SK-N-MC (cell line): ENCODE measurements around the gene BIRC2.
"Not testable (repeated sequence)": the region's sequence is repeated elsewhere in the genome, so short reads cannot be mapped to it uniquely, and the experiment has no call there.

Source experiments
- DNase-seq: peaks from one replicate; pipeline ENCODE4 v3.0.0-alpha.2; 2011; ENCODE audit warnings: low read depth, low spot score
- H3K27ac ChIP-seq: fragments of 200-600 bp; sonication (generic); 2 replicates; pipeline ENCODE4 v1.5.1; 2016; ENCODE audit warnings: mixed run types
- H3K36me3 ChIP-seq: fragments of 200-600 bp; sonication (generic); 2 replicates; pipeline ENCODE4 v1.6.1; 2017; ENCODE audit warnings: antibody characterized with exemption, low read length, mixed read lengths; ENCODE audit not compliant: insufficient read depth
- H3K4me3 ChIP-seq: fragments of 200-600 bp; sonication (generic); 2 replicates; pipeline ENCODE4 v1.5.1; 2016
- H3K9ac ChIP-seq: fragments of 200-600 bp; sonication (generic); 2 replicates; pipeline ENCODE4 v1.8.0; 2017; ENCODE audit warnings: mixed run types, mixed read lengths; ENCODE audit not compliant: insufficient read length
- H3K9me3 ChIP-seq: fragments of 200-600 bp; sonication (generic); 2 replicates; pipeline ENCODE4 v1.6.1; 2017; ENCODE audit warnings: low read depth, mild to moderate bottlenecking, antibody characterized with exemption, low read length, moderate library complexity, mixed read lengths
- EZH2 ChIP-seq: fragments of 200-600 bp; sonication (generic); IDR thresholded peaks from one replicate; pipeline ENCODE4 v1.6.1; 2017; ENCODE audit warnings: antibody characterized with exemption
- FOXP2 ChIP-seq: optimal IDR thresholded peaks from 2 replicates; pipeline ENCODE3; 2011; ENCODE audit warnings: mild to moderate bottlenecking, moderate library complexity; ENCODE audit not compliant: insufficient read depth; ENCODE audit errors: extremely low read length, control extremely low read depth
- POLR2AphosphoS5 ChIP-seq: IDR thresholded peaks from 2 replicates; pipeline ENCODE4 v1.6.1; 2012; ENCODE audit warnings: mild to moderate bottlenecking, low read depth, low read length, borderline replicate concordance

Gene BIRC2

GRCh38 chr11:102359372-102359771 is 12.4 kb downstream of the BIRC2 start:
- Histone ChIP-seq H3K4me3 (no peak overlapping the region), H3K9ac (no peak overlapping the region), H3K27ac (no peak overlapping the region), H3K36me3 (peaks cover 50% of the 10 kb centered on the region), H3K9me3 (peaks cover 4% of the 10 kb centered on the region; the same call in 1 of the 2 replicates)
- DNase-seq: no peak
- TF ChIP-seq POLR2AphosphoS5 (no peak), EZH2 (no peak), FOXP2 (no peak)

- Histone ChIP-seq H3K36me3 (peaks cover 43% of the 10 kb centered on the region), H3K9ac (no peak overlapping the region), H3K27ac (no peak overlapping the region), H3K9me3 (0 out of 2 replicates have a peak, but pooled peaks cover 3% of the 10 kb centered on the region), H3K4me3 (no peak overlapping the region)
- TF ChIP-seq FOXP2 (no peak), POLR2AphosphoS5 (no peak), EZH2 (no peak)
- no peak for DNase-seq
Observed at GRCh38 chr11:102360681-102361080, 13.7 kb downstream of the BIRC2 start.

GRCh38 chr11:102361086-102362031 is 14.3 kb downstream of the BIRC2 start:
- TF ChIP-seq EZH2: no peak
- no peak for TF ChIP-seq FOXP2
- TF ChIP-seq POLR2AphosphoS5: no peak
- no peak for DNase-seq
- H3K4me3 ChIP-seq: no peak overlapping the region
- H3K36me3 ChIP-seq: peaks cover 43% of the 10 kb centered on the region
- H3K9ac ChIP-seq: no peak overlapping the region
- no peak overlapping the region for H3K27ac ChIP-seq
- no peaks in the 10 kb centered on the region for H3K9me3 ChIP-seq

GRCh38 chr11:102364991-102365390 is 18.0 kb downstream of the BIRC2 start:
- no peak overlapping the region for H3K9ac ChIP-seq
- no peaks in the 10 kb centered on the region for H3K9me3 ChIP-seq
- DNase-seq: no peak
- no peak overlapping the region for H3K27ac ChIP-seq
- no peak overlapping the region for H3K4me3 ChIP-seq
- TF ChIP-seq POLR2AphosphoS5 (no peak), EZH2 (no peak), FOXP2 (no peak)
- peaks cover 37% of the 10 kb centered on the region for H3K36me3 ChIP-seq

- peaks cover 25% of the 10 kb centered on the region for H3K36me3 ChIP-seq
- H3K9ac ChIP-seq: no peak overlapping the region
- no peaks in the 10 kb centered on the region for H3K9me3 ChIP-seq
- DNase-seq: no peak
- H3K27ac ChIP-seq: no peak overlapping the region
- no peak overlapping the region for H3K4me3 ChIP-seq
- TF ChIP-seq FOXP2: no peak
- TF ChIP-seq POLR2AphosphoS5: no peak
Observed at GRCh38 chr11:102367364-102367763, 20.4 kb downstream of the BIRC2 start.

GRCh38 chr11:102368472-102368871 is 21.5 kb downstream of the BIRC2 start:
- TF ChIP-seq FOXP2 (no peak), EZH2 (no peak), POLR2AphosphoS5 (no peak)

GRCh38 chr11:102374633-102375424 is 27.8 kb downstream of the BIRC2 start:
- not testable (repeated sequence) for H3K27ac ChIP-seq, DNase-seq, H3K9ac ChIP-seq, H3K4me3 ChIP-seq, H3K9me3 ChIP-seq
- H3K36me3 ChIP-seq: peaks cover 26% of the 10 kb centered on the region

More at GRCh38 chr11:102368472-102368871, 21.5 kb downstream of the BIRC2 start:
- H3K9me3 ChIP-seq: no peaks in the 10 kb centered on the region
- H3K36me3 ChIP-seq: peaks cover 20% of the 10 kb centered on the region
- H3K9ac ChIP-seq: no peak overlapping the region
- no peak overlapping the region for H3K4me3 ChIP-seq
- no peak overlapping the region for H3K27ac ChIP-seq
- DNase-seq: no peak

- no peak overlapping the region for H3K9ac ChIP-seq
- no peak for DNase-seq
- no peak for TF ChIP-seq FOXP2
- no peak for TF ChIP-seq EZH2
- no peak for TF ChIP-seq POLR2AphosphoS5
- no peak overlapping the region for H3K4me3 ChIP-seq
- H3K27ac ChIP-seq: no peak overlapping the region
- H3K36me3 ChIP-seq: peaks cover 28% of the 10 kb centered on the region
- H3K9me3 ChIP-seq: no peaks in the 10 kb centered on the region
Observed at GRCh38 chr11:102375720-102376399, 28.8 kb downstream of the BIRC2 start.
